Epidermal melanocyte (primary cell): ENCODE measurements around the gene SOX13.
A peak's percentile ranks its signal among the peaks of the same experiment; 100 is the strongest.
"Not testable (repeated sequence)": the region's sequence is repeated elsewhere in the genome, so short reads cannot be mapped to it uniquely, and the experiment has no call there.

Source experiments
- DNase-seq: peaks from one replicate; pipeline ENCODE4 v3.0.0; 2011; ENCODE audit warnings: low spot score; ENCODE audit not compliant: insufficient read length

The SOX13 gene

GRCh38 chr1:204087181-204087892 is 14.4 kb downstream of the SOX13 start:
- DNase-seq = no peak

DNA sequence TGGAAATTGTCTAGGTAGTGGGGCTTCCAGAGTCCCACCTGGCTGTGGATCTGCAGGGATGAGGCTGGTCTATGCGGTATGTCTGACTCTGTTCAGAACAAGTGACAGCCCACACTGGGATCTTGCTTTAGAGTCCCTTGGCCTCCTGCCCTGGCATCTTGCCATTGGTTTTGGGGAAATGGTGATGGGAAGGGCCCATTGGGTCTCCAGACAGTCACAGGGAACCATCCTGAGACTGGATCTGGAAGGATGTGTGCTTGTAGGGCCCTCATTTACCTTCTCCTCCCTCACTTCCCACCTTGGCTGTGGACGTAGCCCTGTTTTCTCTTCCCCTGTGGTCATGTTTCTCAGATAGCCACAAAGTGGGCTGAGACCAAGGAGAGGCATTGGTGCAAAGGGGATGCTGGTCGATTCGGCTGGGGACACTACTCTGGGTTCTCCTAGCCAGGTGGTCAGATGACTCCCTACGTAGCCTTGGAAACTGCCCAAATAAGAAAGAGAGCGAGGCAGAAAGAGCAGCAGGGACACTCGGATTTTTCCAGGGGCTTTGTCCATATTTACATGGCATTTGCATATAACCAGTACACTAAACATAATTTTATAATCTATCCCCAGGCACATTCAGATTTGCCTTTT is 15.1 kb downstream of the SOX13 start:
- no peak for DNase-seq

GRCh38 chr1:204088596-204088995 is 15.7 kb downstream of the SOX13 start:
- no peak for DNase-seq

- DNase-seq = peak; percentile 57
Measured at GRCh38 chr1:204089044-204089751, 16.3 kb downstream of the SOX13 start.

GRCh38 chr1:204090132-204090531 is 17.2 kb downstream of the SOX13 start:
- DNase-seq = not testable (repeated sequence)

- no peak for DNase-seq
Measured at GRCh38 chr1:204091066-204091465, 18.2 kb downstream of the SOX13 start.

GRCh38 chr1:204091787-204092312 is 18.9 kb downstream of the SOX13 start:
- DNase-seq = no peak

DNA sequence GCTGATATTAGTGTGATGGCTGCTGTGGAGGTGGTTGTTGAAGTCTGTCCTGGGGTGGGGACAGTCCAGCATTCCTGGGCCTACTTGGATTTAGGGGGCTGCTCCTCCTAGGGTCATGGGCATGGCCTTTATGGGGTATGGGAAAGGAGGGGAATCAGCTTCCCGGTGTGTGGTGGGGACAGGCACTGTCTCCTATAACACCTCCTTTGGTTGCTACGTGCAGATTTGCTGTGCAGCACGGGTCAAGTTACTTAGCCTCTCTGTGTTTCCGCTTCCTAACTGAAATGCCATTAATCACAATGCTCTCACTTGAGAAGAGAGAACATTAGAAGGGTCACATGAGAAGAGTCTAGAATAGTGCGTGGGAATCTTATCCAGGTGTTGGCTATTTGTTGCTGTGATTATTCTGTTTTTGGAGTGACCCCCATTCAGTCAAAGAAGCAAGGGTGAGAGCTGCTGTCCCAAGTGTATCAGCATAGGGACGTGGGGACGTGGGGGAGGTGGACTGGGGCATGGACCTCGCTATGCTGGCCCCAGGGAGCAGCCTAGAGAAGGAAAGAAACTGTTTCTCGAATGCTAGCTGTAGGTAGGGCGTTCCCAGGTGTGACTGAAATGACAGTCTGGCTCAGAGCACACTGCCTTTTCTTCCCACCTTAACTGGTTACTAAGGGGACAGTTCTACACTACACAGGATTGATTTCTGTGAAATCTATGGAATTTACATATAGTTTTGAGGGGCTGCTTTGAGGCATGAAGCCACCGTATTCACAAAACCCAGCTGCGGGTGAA is 19.9 kb downstream of the SOX13 start:
- DNase-seq = no peak

DNA sequence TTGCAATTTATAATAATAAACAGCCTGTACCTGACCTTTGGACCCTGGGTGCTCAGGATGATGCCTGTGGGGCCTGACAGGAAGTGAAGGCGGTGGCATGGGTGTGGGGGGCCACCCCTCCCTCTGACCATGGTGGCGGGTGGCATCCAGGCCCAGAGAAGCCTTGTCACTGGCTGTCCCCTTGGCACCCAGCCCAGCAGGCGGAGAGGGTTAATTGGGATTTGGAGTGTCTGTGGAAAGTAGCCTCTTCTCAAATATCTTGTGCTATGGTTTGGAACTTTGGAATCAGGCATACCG is 20.5 kb downstream of the SOX13 start:
- DNase-seq = no peak

GRCh38 chr1:204093781-204094180 is 20.9 kb downstream of the SOX13 start:
- no peak for DNase-seq

DNA sequence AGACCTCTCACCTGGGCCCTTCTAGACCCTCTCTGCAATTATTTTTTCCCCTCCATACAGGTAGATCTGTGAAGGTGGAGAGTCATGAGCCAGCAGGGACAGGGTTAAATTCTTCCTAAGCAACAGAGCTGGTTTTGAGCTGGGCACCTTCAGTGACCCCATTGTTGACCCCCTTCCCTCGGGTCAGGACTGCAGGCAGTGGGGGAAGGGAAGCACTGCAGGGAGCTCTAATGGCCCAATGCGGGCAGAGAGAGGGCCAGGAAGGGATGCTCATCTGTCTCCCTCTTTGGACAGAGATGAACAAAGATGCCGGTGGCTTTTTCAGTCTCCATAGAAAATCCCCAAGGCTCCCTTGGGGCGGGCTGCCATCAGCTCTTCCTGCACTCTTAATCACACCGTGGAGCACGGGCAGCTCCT is 21.4 kb downstream of the SOX13 start:
- no peak for DNase-seq

- DNase-seq = no peak
Measured at GRCh38 chr1:204094856-204095634, 22.1 kb downstream of the SOX13 start.

- no peak for DNase-seq
Measured at GRCh38 chr1:204096931-204097330, 24.0 kb downstream of the SOX13 start.

DNA sequence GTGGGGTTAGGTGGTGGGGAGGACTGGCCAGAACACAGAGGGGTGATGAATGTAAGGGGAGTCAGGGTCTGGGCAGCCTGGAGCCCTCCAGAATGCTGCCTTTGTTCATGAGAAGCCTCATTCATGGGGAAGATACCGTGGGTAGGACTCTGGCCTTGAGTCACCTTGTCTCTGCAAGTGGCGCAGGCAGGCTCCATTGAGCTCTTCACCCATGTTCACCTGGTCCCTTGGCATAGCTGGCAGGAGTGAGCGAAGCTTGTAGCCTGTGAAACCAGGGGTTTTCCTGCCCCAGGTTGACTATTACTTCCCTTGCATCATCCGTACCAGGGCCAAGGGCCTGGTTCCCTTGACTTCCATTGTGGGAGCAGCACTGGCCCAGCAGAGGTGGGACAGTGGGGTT is 25.8 kb downstream of the SOX13 start:
- no peak for DNase-seq

GRCh38 chr1:204099754-204100153 is 26.8 kb downstream of the SOX13 start:
- not testable (repeated sequence) for DNase-seq

GRCh38 chr1:204102029-204102611 is 29.2 kb downstream of the SOX13 start:
- DNase-seq = no peak

- no peak for DNase-seq
Measured at GRCh38 chr1:204102739-204103430, 30.0 kb downstream of the SOX13 start.

DNA sequence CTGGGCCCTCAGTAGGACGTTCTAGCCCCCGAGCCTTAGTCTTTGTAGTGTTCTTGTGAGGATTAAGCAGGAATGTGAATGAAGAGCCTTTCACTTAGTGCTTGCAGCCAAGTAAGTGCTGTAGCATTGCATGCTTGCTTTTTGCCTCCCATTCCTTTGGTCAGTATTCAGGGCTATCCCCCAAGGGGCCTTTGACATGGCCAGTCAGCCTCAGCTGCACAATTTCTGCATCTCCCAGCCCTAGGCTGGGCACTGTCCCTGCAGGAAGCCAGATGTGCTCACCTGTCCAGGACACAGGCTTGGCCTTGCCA is 30.5 kb downstream of the SOX13 start:
- no peak for DNase-seq

GRCh38 chr1:204104331-204105130 is 31.6 kb downstream of the SOX13 start:
- no peak for DNase-seq
